ENCODE results near the gene SLC2A13. TPM values are rescaled to one million over a fixed set of nuclear protein-coding genes. Genes with fewer than 3 reads are reported as not detected.
"Not testable (repeated sequence)": the region's sequence is repeated elsewhere in the genome, so short reads cannot be mapped to it uniquely, and the experiment has no call there.

Gene SLC2A13
- total RNA-seq, 1 experiment from 2014 or later = 5.8 TPM

- DNase-seq (ENCODE audit: low read depth) = no peak
Observed at GRCh38 chr12:39763071-39763889, 342.6 kb downstream of the SLC2A13 start.

GRCh38 chr12:39755478-39755877 lies 350.4 kb downstream of the SLC2A13 start:
- DNase-seq (ENCODE audit: low read depth) = no peak

- no peak for DNase-seq (ENCODE audit: low read depth)
Observed at GRCh38 chr12:39752482-39753137, 353.3 kb downstream of the SLC2A13 start.

- DNase-seq (ENCODE audit: low read depth) = not testable (repeated sequence)
Observed at GRCh38 chr12:39746151-39746550, 359.7 kb downstream of the SLC2A13 start.

- no peak for DNase-seq (ENCODE audit: low read depth)
Observed at GRCh38 chr12:39743655-39744054, 362.2 kb downstream of the SLC2A13 start.

GRCh38 chr12:39736406-39736805 lies 369.5 kb downstream of the SLC2A13 start:
- no peak for DNase-seq (ENCODE audit: low read depth)

- DNase-seq (ENCODE audit: low read depth) = peak; percentile 51
Observed at GRCh38 chr12:39723831-39724230, 382.1 kb downstream of the SLC2A13 start.

GRCh38 chr12:39722504-39722903 lies 383.4 kb downstream of the SLC2A13 start:
- no peak for DNase-seq (ENCODE audit: low read depth)

- DNase-seq (ENCODE audit: low read depth) = no peak
Observed at GRCh38 chr12:39713552-39713951, 392.3 kb downstream of the SLC2A13 start.

GRCh38 chr12:39712334-39712733 lies 393.5 kb downstream of the SLC2A13 start:
- no peak for DNase-seq (ENCODE audit: low read depth)

Other genes with a start within 250 kb of the SLC2A13 start
- gene LRRK2, start 118.9 kb upstream of the SLC2A13 start, total RNA-seq (2014; rRNA removed; shearing (Covaris generic)) = 1.8 and 2.3 TPM in 2 replicates

All from RPMI7951 (cell line).